GM12864 (cell line): Measurements from ENCODE around the gene SEMA5A.

Experiments used
- DNase-seq: peaks from one replicate; pipeline ENCODE4 v3.0.0-alpha.2; 2011; ENCODE audit warnings: low read depth
- H3K4me3 ChIP-seq: 2 replicates; pipeline ENCODE4 v1.5.1; 2011; ENCODE audit warnings: mild to moderate bottlenecking, low read depth, low read length, control low read depth
- CTCF ChIP-seq: IDR thresholded peaks from 2 replicates; pipeline ENCODE4 v1.5.1; 2011; ENCODE audit warnings: low read depth, mild to moderate bottlenecking, moderate library complexity, low read length, control low read depth, inconsistent platforms; ENCODE audit errors: missing control alignments

SEMA5A gene

GRCh38 chr5:9033524-9033923 lies 512.4 kb downstream of the SEMA5A start:
- H3K4me3 ChIP-seq: no peak overlapping the region
- DNase-seq: no peak
- no peak for TF ChIP-seq CTCF

- DNase-seq: no peak
- TF ChIP-seq CTCF: no peak
- no peak overlapping the region for H3K4me3 ChIP-seq
Measured at GRCh38 chr5:9025942-9026341, 519.9 kb downstream of the SEMA5A start.

GRCh38 chr5:9020996-9021395 lies 524.9 kb downstream of the SEMA5A start:
- TF ChIP-seq CTCF: no peak
- DNase-seq: no peak
- H3K4me3 ChIP-seq: no peak overlapping the region

- no peak for DNase-seq
- H3K4me3 ChIP-seq: no peak overlapping the region
- no peak for TF ChIP-seq CTCF
Measured at GRCh38 chr5:9015937-9016270, 530.0 kb downstream of the SEMA5A start.

GRCh38 chr5:9015260-9015936 lies 530.5 kb downstream of the SEMA5A start:
- no peak for DNase-seq
- no peak for TF ChIP-seq CTCF

GRCh38 chr5:9013147-9013546 lies 532.7 kb downstream of the SEMA5A start:
- no peak for TF ChIP-seq CTCF
- no peak overlapping the region for H3K4me3 ChIP-seq
- no peak for DNase-seq

More at GRCh38 chr5:9015260-9015936, 530.5 kb downstream of the SEMA5A start:
- no peak overlapping the region for H3K4me3 ChIP-seq

- no peak for TF ChIP-seq CTCF
- no peak overlapping the region for H3K4me3 ChIP-seq
- DNase-seq: no peak
Measured at GRCh38 chr5:9009931-9010651, 535.8 kb downstream of the SEMA5A start.
